Measurements from ENCODE around the gene IBA57.

The IBA57 gene

DNA sequence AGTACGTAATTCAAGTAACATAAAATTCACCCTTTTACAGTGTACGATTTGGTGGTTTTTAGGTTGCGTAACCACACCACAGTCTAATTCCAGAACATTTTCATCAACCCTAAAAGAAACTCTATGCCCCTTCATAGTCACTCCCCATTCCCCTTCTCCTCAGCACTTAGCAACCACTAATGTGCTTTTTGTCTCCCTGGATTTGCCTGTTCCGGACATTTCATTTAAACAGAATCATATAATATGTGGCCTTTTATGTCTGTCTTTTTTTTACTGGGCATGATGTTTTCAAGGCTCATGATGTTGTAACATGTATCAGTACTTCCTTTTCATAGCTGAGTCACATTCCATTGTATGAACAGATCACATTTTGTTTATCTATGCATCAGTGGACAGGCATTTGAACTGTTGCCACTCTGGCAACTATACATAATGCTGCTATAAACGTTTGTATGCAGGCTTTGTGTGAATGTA lies 63.0 kb downstream of the IBA57 start:
- no peak for FAIRE-seq

DNA sequence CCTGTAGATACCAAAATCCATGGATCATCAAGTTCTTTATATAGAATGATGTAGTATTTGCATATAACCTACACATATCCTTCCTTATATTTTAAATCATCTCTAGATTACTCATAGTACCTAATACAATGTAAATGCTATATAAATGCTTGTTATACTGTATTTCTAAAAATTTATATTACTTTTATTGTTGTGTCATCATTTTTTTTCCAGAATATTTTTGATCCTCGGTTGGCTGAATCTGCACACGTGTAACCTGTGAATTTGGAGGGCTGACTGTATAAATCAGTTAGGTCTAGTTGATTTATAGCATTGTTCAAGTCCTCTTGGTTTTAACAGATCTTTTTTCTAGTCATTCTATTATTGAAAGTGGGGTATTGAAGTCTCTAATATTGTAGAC lies 65.6 kb downstream of the IBA57 start:
- no peak for FAIRE-seq
